Measurements from ENCODE around the gene REL. TPM values are rescaled to one million over a fixed set of nuclear protein-coding genes. Genes with fewer than 3 reads are reported as not detected.

The REL gene
- total and polyA plus RNA-seq, 2 of the 13 experiments (the other 11 are each of a cell fraction or from before 2014, with no cell fraction given) = 3.7 to 7.0 TPM

GRCh38 chr2:60868589-60869273 is 12.6 kb upstream of the REL start:
- no peaks in the 10 kb centered on the region; a peak in 1 of 5 replicates for H3K27me3 ChIP-seq (ENCODE audit: control insufficient read depth in 1 of 2, insufficient read depth in 2 of 2, low read length in 2 of 2)
- FAIRE-seq = no peak
- 39% methylated on average over 6 of the region's 6 CpGs for WGBS (ENCODE audit: low lambda C conversion rate)
- ATAC-seq = no peak
- ChIA-PET CTCF (ENCODE audit: low intra/inter-chr PET ratio, low total read pairs) (no interaction called here), POLR2A (no interaction called here)
- TF ChIP-seq EED (CRISPR knock-in tag; IDR thresholded peaks at IDR 0.05) (no peak), ZNF264 (CRISPR knock-in tag; IDR thresholded peaks at IDR 0.05) (0 out of 2 replicates have a peak, but pooled peaks have one; percentile 21), POLR2A (IDR thresholded peaks at IDR 0.05; ENCODE audit: insufficient read depth in 1 of 2, low read depth in 2 of 2, low read length in 2 of 2) (no peak), MYNN (CRISPR knock-in tag; IDR thresholded peaks at IDR 0.05; ENCODE audit: low read depth) (no peak)
- no peak overlapping the region for H2AFZ ChIP-seq (ENCODE audit: low read length)
- H3K36me3 ChIP-seq (replicated peaks in 1 of 2; ENCODE audit: control insufficient read depth in 1 of 2, insufficient read depth in 2 of 2, low read length in 2 of 2) = no peaks in the 10 kb centered on the region
- H3K79me2 ChIP-seq (ENCODE audit: insufficient read depth, low read length) = no peaks in the 10 kb centered on the region
- intact Hi-C loops (cut with micrococcal nuclease; ENCODE audit: unreplicated experiment) = no loop called here
- DNase-seq (ENCODE audit: low spot score) = no peak
- in situ Hi-C loops (cut with HindIII; ENCODE audit: extremely low pct_ligation_motif_present, low pct_unique_long_range_greater_than_20kb) = no loop called here
- no peaks in the 10 kb centered on the region for H3K4me1 ChIP-seq (ENCODE audit: insufficient read depth, low read length)
- H4K20me1 ChIP-seq (ENCODE audit: insufficient read depth, low read length) = no peaks in the 10 kb centered on the region
- no peak overlapping the region for H3K9ac ChIP-seq (ENCODE audit: insufficient read depth, low read depth, low read length)
- no peak overlapping the region for H3K4me3 ChIP-seq (replicated peaks in 1 of 3; ENCODE audit: insufficient read depth in 1 of 3, low read depth in 2 of 3, low read length in 3 of 3)
- H3K9me3 ChIP-seq (ENCODE audit: low read length) = no peaks in the 10 kb centered on the region; the same call in 1 of the 2 replicates
- H3K27ac ChIP-seq (ENCODE audit: extremely low read length, insufficient read depth, low read length) = no peak overlapping the region
- no peak overlapping the region for H3K4me2 ChIP-seq (ENCODE audit: low read depth, low read length)
- no TSS peak for BruUV-seq (replicated peaks)

- CTCF ChIA-PET (ENCODE audit: low intra/inter-chr PET ratio, low total read pairs) = no interaction called here
- no TSS peak for BruUV-seq (replicated peaks)
- TF ChIP-seq NFE2L2 (IDR thresholded peaks at IDR 0.05; ENCODE audit: low read length) = no peak
- no peak for TF ChIP-seq NRL (CRISPR knock-in tag; IDR thresholded peaks at IDR 0.05; ENCODE audit: borderline replicate concordance)
- no peak for TF ChIP-seq RARA (CRISPR knock-in tag; IDR thresholded peaks at IDR 0.05)
- TF ChIP-seq RBM39 (IDR thresholded peaks at IDR 0.05; ENCODE audit: low read depth, low read length, poor library complexity, severe bottlenecking) = no peak
- Histone ChIP-seq H3K4me1 (ENCODE audit: insufficient read depth, low read length) (peaks cover 11% of the 10 kb centered on the region; the same call in 1 of the 2 replicates), H3K79me2 (ENCODE audit: insufficient read depth, low read length) (no peaks in the 10 kb centered on the region), H3K27ac (ENCODE audit: extremely low read length, insufficient read depth, low read length) (no peak overlapping the region), H3K4me3 (replicated peaks in 1 of 3; ENCODE audit: insufficient read depth in 1 of 3, low read depth in 2 of 3, low read length in 3 of 3) (no peak overlapping the region), H2AFZ (ENCODE audit: low read length) (no peak overlapping the region), H3K4me2 (ENCODE audit: low read depth, low read length) (no peak overlapping the region), H3K36me3 (replicated peaks in 1 of 2; ENCODE audit: control insufficient read depth in 1 of 2, insufficient read depth in 2 of 2, low read length in 2 of 2) (no peaks in the 10 kb centered on the region), H3K9ac (ENCODE audit: insufficient read depth, low read depth, low read length) (no peak overlapping the region), H3K27me3 (ENCODE audit: control insufficient read depth in 1 of 2, insufficient read depth in 2 of 2, low read length in 2 of 2) (no peaks in the 10 kb centered on the region), H4K20me1 (ENCODE audit: insufficient read depth, low read length) (no peaks in the 10 kb centered on the region), H3K9me3 (ENCODE audit: low read length) (no peaks in the 10 kb centered on the region; the same call in 1 of the 2 replicates)
- intact Hi-C loops (cut with micrococcal nuclease; ENCODE audit: unreplicated experiment) = no loop called here
- in situ Hi-C loops (cut with HindIII; ENCODE audit: extremely low pct_ligation_motif_present, low pct_unique_long_range_greater_than_20kb) = no loop called here
- 34% methylated on average over 3 of the region's 3 CpGs for WGBS (ENCODE audit: low lambda C conversion rate)
- no peak for ATAC-seq
- DNase-seq (ENCODE audit: low spot score) = no peak
- FAIRE-seq = no peak
- POLR2A ChIA-PET = no interaction called here
Observed at GRCh38 chr2:60872510-60872928, 8.9 kb upstream of the REL start.
